C1 segment of cervical spinal cord (tissue), 14 donors: ENCODE measurements around the gene TNPO3.
"Not testable (repeated sequence)": the region's sequence is repeated elsewhere in the genome, so short reads cannot be mapped to it uniquely, and the experiment has no call there.

ENCODE experiments used
- DNase-seq, 14 donors: peaks; one replicate each; lab custom pipeline; 2025; lab: John Stamatoyannopoulos, UW

TNPO3 gene

DNA sequence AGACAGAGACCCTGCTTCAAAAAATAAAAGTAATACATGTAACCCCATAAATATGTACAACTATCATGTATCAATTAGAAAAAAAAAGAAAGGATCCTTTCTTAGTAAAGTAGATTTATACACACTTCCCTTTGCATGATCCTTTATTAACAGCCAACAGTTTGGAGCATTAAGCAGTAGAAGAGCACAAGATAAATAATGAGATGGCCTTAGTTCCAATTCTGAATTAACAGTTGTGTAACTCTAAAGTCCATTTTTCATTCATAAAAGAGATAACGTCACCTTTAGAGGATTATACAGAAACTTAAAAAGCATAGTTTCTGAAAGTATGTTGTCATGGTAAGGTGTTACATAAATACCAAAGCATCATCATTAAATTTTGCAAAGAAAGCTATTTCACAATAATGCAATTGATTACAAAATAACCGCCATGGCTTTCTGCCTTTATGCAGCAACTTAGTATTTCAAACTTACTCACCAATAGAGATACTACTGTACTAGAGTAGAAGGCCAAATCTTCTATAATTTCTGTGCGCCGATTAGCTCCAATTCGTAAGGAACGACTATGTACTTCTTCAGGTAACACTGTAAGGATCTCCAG lies 40.3 kb downstream of the TNPO3 start:
- DNase-seq: no peak

DNA sequence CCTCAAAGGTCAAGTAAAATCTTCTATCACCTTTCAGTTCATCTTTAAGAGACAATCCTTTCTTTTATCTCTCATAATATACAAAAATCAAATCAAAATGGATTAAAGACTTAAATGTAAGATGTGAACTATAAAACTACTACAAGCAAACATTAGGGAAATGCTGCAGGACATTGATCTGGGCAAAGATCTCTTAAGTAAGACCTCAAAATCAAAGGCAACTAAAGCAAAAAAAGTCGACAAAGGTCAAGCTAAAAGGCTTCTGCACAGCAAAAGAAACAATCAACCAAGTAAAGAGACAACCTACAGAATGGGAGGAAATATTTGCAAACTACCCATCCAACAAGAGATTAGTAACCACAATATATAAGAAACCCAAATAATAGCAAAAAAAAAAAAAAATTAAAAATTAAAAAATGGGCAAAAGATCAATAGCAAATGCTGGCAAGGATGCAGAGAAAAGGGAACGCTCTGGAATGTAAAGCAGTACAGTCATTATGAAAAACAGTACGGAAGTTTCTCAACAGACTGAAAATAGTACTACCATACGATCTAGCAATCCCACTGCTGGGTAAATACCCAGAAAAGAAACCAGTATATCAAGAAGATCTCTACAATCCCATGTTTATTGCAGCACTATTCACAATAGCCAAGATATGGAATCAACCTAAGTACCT lies 41.7 kb downstream of the TNPO3 start:
- DNase-seq: no peak

DNA sequence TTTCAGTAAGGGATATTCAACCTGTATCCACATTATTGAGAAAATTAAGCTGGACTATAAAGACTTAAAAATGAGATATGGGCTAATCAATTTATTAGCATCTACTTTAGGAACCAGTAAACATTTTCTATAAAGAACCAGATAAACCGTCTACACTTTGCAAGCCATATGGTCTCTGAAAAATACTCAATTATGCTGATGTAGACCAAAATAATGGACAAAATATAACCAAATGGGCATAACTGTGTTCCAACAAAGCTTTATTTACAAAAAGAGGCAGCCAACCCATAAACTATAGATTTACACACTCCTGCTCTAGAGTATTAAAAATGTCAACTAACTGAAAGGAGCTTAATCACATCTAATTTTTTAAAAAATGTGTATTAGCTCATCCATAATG lies 42.3 kb downstream of the TNPO3 start:
- DNase-seq: no peak

DNA sequence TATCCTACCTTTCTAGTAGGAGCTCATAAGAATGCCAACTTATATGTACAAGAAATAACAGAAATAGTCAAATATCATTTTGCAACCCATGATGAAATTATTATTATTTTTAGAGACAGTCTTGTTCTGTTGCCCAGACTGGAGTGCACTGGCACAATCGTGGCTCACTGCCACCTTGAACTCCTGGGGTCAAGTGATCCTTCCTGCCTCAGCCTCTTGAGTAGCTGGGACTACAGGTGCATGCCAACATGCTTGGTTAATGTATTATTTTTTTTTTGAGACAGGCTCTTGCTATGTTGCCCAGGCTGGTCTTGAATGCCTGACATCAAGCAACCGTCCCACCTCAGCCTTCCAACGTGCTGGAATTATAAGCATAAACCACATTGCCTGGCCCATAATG lies 44.8 kb downstream of the TNPO3 start:
- no peak for DNase-seq

DNA sequence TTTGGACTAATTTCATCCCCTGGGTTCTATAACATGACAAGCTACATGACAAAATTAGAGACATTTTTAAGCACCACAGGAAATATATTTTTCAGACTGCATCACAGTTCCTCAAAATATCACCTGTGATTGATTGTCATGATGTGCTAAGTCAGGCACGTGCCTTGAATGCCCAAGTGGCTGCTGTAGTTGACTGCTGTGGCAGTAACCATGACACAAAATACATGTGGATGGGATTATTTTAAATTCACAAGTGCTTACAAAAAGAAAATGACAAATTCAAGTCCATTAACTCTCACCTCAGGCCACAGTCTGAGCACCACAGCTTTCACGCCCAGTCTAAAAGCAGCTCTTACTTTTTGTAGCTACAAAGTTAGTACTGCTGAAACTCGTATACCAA lies 45.5 kb downstream of the TNPO3 start:
- no peak for DNase-seq

DNA sequence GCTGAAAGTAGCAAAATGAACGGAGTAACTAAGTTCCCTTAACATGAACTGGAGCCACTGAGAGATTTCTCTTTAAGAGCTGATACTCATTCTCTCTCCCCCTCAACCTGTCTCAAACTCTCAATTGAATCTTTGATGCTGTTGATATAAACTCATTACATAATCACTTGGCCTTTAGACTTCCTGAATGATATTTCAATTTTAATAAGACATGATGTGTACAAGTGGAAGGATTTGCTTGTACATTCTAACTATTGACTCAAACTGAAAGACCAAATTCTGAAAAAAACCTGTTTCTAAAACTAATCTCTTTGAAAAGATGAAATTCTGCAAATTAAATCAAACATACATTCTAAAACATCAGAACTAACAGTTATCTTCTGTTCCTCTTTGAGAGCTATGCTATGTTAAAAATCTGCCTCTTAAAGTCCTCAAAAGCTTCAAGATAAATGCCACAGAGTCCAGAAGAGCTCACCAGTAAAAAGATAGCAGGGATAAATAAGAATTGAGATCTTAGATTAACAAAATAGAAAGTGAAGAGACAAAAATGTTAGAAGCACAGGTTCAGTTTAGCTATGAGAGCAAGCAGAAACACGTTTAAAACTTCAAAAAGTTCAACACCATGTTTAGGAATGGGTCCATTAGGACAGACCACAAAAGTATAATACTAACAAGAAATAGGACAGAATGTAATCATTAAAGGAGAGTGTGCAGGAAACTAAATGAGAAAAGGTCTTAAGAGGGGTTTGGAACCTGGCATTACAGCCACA lies 46.1 kb downstream of the TNPO3 start:
- DNase-seq: no peak

GRCh38 chr7:129007572-129007971 lies 47.3 kb downstream of the TNPO3 start:
- no peak for DNase-seq

DNA sequence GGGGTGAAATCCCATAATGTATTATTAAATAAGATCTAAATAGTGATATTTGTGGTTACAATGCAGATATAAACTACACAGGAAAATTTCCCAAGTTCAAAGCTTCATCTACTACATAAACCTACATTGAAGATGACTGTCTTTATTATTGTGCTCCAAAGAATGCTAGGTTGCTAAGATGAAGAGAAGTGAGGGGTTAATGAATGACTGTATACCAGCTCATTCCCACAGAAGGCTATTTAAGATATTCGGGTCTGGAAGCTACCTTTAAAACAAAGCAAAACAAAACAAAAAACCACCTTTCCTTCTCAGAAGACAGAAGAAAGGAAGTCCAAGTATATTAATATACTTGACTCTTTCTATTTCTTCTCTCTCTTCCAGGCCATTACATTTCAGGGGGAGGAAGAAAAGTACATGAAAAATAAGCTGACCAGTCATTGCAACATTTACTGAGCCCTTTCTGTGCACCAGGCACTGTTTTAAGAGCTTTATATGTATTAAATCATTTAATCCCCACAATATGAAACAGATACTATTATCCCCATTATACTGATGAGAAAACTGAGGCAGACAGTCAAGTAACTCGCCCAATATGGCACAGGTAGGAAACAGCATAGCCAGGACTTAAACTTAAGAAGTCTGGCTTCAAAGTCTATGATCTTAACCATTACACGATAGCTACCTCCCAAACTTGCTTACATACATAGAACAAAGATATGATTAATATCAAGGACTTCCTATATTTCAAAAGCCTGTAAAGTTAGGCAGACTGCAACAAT lies 48.1 kb downstream of the TNPO3 start:
- DNase-seq: no peak

- no peak for DNase-seq
These were observed 49.7 kb downstream of the TNPO3 start for GRCh38 chr7:129005186-129005585.

DNA sequence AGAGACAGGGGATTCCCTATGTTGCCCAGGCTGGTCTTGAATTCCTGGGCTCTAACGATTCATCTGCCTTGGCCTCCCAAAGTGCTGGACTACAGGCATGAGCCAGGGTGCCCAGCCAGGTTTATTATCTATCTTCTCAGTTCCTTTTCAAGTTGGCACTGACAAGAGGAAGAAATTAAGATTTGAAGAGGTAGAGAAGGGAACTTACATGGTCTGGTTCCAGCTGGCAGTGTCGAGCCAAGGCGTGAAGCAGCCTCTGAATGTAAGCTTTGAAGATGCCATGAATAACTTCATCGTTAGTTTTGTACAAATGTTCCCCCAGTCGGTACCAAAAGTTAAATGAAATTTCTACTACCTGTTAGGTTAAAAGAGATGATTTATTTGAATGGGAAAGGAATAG lies 57.7 kb downstream of the TNPO3 start:
- DNase-seq: no peak

- not testable (repeated sequence) for DNase-seq
These were observed 60.4 kb downstream of the TNPO3 start for GRCh38 chr7:128994560-128994959.

GRCh38 chr7:128993419-128993818 lies 61.5 kb downstream of the TNPO3 start:
- no peak for DNase-seq

DNA sequence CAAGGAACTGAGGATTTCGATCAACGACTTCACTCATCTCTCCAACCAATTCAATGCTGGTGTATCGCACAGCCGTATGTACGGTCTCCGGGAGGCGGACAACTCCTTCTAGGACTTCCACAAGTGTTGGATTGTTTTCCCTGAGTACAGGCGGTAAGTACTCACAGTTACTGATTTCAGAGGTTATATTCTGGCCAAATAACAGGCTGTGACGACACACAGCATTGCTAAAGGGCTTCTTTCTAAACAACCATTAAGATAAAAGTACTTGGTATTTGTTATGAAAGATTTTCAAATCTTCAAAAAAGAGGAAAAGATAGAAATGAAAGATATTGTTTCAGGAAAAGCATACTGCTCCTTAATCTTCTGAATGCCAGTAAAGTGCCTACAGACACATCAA lies 65.0 kb downstream of the TNPO3 start:
- no peak for DNase-seq

DNA sequence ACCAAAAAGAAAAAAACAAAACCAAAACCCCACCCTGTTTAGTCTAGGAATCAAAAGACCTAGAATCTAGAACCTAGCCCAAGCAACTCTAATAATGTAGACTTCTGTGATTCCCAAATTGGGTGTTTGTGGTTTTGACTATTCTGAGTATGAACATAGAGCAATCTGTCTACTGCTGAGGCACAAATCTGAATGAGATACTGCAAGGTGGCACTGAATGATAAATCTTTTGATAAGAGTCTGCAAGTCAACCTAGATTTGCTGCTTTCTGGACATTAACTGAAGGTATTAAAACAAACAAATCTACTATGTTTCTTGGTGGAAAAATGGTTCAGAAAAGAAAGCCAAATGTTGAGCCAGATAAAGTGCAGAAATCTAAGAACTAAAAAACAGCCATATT lies 66.5 kb downstream of the TNPO3 start:
- DNase-seq: no peak

DNA sequence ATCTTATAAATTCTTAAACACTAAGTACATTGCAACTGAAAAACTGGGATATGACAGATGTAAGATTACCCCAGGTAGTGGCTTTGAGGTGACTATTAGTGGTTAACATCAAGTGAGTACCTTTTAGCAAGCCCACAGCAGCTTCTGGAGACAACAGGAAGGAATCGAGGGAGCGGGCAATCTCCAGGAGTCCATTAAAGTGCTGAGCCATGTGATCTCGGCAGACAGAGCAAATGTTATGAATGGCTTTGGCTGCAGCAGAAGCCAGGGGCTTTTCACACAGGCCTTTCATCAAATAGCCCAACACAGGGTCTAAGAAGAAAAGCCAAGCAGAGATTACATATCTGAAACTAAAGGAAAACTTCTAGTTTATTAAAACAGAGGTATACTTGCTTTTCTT lies 68.3 kb downstream of the TNPO3 start:
- DNase-seq: no peak

DNA sequence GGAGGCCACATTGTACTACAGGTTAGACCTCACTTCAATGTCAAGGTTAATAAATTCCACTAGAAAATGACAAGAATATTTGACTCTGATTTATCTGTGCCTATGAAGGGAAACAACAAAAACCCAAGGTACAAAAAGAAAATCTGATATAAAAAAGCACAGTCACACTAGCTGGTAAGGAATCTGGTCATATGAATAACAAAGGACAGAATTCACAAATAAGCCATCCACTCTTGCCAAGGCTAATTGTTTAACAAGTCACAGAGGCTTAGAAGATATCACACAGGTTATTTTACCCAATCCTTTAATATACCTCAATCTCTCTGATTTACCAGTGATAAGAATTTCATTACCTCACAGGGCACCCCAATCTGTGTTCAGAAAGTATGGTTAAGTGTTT lies 69.3 kb downstream of the TNPO3 start:
- DNase-seq: no peak

GRCh38 chr7:128982105-128982504 lies 72.8 kb downstream of the TNPO3 start:
- no peak for DNase-seq

DNA sequence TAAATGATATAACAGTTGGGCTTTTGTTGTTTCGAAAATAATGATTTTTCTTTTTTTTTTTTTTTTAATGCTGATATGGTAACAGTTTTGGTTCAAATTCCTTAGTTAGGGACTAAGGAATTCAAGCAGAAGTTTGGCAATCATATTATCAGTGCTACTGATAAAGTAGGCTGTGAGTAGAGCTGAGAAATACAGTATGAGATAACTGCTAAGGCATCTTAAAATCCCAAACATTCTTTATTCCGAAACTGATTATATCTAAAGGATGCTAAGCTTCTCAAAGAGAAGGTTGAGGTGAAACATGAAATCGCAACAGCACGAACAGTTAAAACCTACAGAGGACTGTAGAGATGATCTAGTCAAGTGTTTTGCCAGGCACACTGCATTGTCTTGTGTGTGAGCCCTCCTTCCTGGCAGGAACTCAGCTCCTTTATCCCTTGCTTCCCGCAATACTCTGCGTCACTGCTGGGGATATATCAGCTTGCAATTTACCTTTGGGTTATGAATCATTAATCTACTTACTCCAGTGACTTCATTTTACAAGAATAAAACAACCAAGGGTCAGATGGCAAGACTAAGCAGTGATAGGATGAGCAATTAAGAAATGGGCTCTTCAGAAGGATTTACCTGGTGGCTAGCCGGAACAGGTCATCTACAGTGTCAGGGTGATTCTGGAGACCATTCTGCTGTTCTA lies 80.5 kb downstream of the TNPO3 start:
- DNase-seq: no peak

- DNase-seq: no peak
These were observed 86.3 kb downstream of the TNPO3 start for GRCh38 chr7:128968624-128969023.

GRCh38 chr7:128963327-128963757 lies 91.6 kb downstream of the TNPO3 start:
- DNase-seq: no peak

- no peak for DNase-seq
These were observed 92.0 kb downstream of the TNPO3 start for GRCh38 chr7:128962899-128963298.
